Smooth muscle cell (in vitro differentiated cells): ENCODE results near the gene PLXNB3. TPM values are rescaled to one million over a fixed set of nuclear protein-coding genes. Genes with fewer than 3 reads are reported as not detected.

Experiments
- DNase-seq: peaks from one replicate; lab custom pipeline; 2025; ENCODE audit not compliant: unreplicated experiment; lab: John Stamatoyannopoulos, UW
- H2AFZ ChIP-seq: fragments of 200-600 bp; sonication (generic); 2 replicates; pipeline ENCODE4 v1.6.0; 2016; ENCODE audit warnings: antibody characterized with exemption, low read depth, mild to moderate bottlenecking
- H3F3A ChIP-seq: fragments of 200-600 bp; sonication (generic); 2 replicates; pipeline ENCODE4 v1.6.0; 2017; ENCODE audit warnings: antibody characterized with exemption, low read depth
- H3K27ac ChIP-seq: fragments of 200-600 bp; sonication (generic); 2 replicates; pipeline ENCODE4 v1.5.1; 2016; ENCODE audit warnings: low read depth, mild to moderate bottlenecking
- H3K27me3 ChIP-seq: fragments of 200-600 bp; sonication (generic); 2 replicates; pipeline ENCODE4 v1.6.1; 2016; ENCODE audit warnings: low read depth, mild to moderate bottlenecking
- H3K36me3 ChIP-seq: fragments of 200-600 bp; sonication (generic); 2 replicates; pipeline ENCODE4 v1.5.1; 2016; ENCODE audit warnings: low read depth
- H3K4me1 ChIP-seq: fragments of 200-600 bp; sonication (generic); 2 replicates; pipeline ENCODE4 v1.5.1; 2016; ENCODE audit warnings: low read depth
- H3K4me2 ChIP-seq: fragments of 200-600 bp; sonication (generic); 2 replicates; pipeline ENCODE4 v1.6.0; 2016; ENCODE audit warnings: mild to moderate bottlenecking
- H3K4me3 ChIP-seq: fragments of 200-600 bp; sonication (generic); 2 replicates; pipeline ENCODE4 v1.5.1; 2016; ENCODE audit warnings: mild to moderate bottlenecking
- H3K79me2 ChIP-seq: fragments of 200-600 bp; sonication (generic); 2 replicates; pipeline ENCODE4 v1.6.0; 2016; ENCODE audit warnings: low read depth, mild to moderate bottlenecking
- H3K9ac ChIP-seq: fragments of 200-600 bp; sonication (generic); 2 replicates; pipeline ENCODE4 v1.6.0; 2016; ENCODE audit warnings: low read depth
- H3K9me3 ChIP-seq: fragments of 200-600 bp; sonication (generic); replicated peaks from 2 replicates; pipeline ENCODE4 v1.5.1; 2016; ENCODE audit warnings: low read depth
- H4K20me1 ChIP-seq: fragments of 200-600 bp; sonication (generic); 2 replicates; pipeline ENCODE4 v1.6.0; 2016; ENCODE audit warnings: low read depth
- CTCF ChIP-seq: fragments of 200-600 bp; sonication (generic); IDR thresholded peaks from 2 replicates; pipeline ENCODE4 v1.5.1; 2017; ENCODE audit warnings: borderline replicate concordance, mild to moderate bottlenecking, antibody characterized with exemption; ENCODE audit not compliant: insufficient read depth, poor library complexity, severe bottlenecking
- WGBS: methylation state at CpG from one replicate; pipeline ENCODE4 v1.1.7; 2016; ENCODE audit warnings: low lambda C conversion rate; 5-methylcytosine and 5-hydroxymethylcytosine counted together
- polyA plus RNA-seq: library from polyadenylated mRNA; unstranded; fragments of >200 nt; fragmentation: Nextera tagmentation; extraction: Ambion mirVana; gene quantifications from 2 replicates; pipeline ENCODE4 v1.2.1, GENCODE V29; 2016
- total RNA-seq: library from RNA; depleted of rRNA; stranded (reverse); fragments of >200 nt; gene quantifications from 2 replicates; pipeline ENCODE4 v1.2.3, GENCODE V29; 2014

Gene PLXNB3
- total and polyA plus RNA-seq, 2 experiments from 2014 or later, result 0.58 to 3.9 TPM

GRCh38 chrX:153782313-153782712 lies 18.3 kb downstream of the PLXNB3 start:
- H3K9me3 ChIP-seq, result no peaks in the 10 kb centered on the region
- TF ChIP-seq CTCF, result no peak
- H3K9ac ChIP-seq, result no peak overlapping the region
- H3K4me3 ChIP-seq, result no peak overlapping the region
- no peaks in the 10 kb centered on the region for H3K27me3 ChIP-seq
- 86% methylated on average over 11 of the region's 11 CpGs for WGBS
- H4K20me1 ChIP-seq, result no peaks in the 10 kb centered on the region
- no peak for DNase-seq
- no peak overlapping the region for H3K4me2 ChIP-seq
- no peaks in the 10 kb centered on the region for H3K36me3 ChIP-seq
- H3F3A ChIP-seq, result no peaks in the 10 kb centered on the region
- no peak overlapping the region for H2AFZ ChIP-seq
- H3K27ac ChIP-seq, result no peak overlapping the region
- H3K4me1 ChIP-seq, result no peaks in the 10 kb centered on the region
- no peaks in the 10 kb centered on the region for H3K79me2 ChIP-seq

- Histone ChIP-seq H3K9ac (no peak overlapping the region), H2AFZ (no peak overlapping the region), H3K4me2 (no peak overlapping the region), H3K36me3 (no peaks in the 10 kb centered on the region), H3K79me2 (no peaks in the 10 kb centered on the region), H3K4me1 (no peaks in the 10 kb centered on the region), H3K9me3 (no peaks in the 10 kb centered on the region), H3K4me3 (no peak overlapping the region), H3K27ac (no peak overlapping the region), H4K20me1 (no peaks in the 10 kb centered on the region), H3K27me3 (no peaks in the 10 kb centered on the region), H3F3A (no peaks in the 10 kb centered on the region)
- no peak for TF ChIP-seq CTCF
- no peak for DNase-seq
- 90% methylated on average over 12 of the region's 14 CpGs for WGBS
Measured at GRCh38 chrX:153782871-153783270, 18.8 kb downstream of the PLXNB3 start.

DNA sequence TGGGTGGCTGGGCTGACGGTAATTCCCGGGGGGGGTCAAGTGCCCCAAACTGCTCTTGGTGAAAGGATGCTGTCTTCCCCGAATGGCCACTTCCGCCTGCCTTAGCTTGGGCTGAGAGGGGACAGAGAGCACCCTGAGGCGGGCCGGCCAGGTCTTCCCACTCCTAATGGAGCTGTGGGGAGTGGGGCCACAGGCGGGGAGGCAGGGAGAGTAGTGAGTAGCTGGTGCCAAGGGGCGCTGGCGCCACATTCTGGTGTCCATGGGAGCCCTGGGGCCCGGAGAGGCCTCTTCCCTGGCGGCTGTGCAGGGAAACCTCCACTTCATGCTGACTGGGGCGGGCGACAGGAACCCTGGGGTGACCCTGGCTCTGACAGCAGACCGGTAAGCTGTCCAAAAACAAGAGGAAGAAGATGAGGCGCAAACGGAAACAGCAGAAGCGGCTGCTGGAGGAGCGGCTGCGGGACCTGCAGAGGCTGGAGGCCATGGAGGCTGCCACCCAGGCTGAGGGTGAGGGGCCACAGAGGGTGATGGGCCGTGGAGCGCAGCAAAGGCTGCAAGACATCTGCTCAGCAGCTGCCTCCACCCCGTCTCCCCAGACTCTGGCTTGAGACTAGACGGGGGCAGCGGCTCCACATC lies 19.4 kb downstream of the PLXNB3 start:
- H3K4me2 ChIP-seq, result no peak overlapping the region
- H3K27me3 ChIP-seq, result no peaks in the 10 kb centered on the region
- no peak overlapping the region for H3K9ac ChIP-seq
- no peak for DNase-seq
- TF ChIP-seq CTCF, result no peak
- H3K4me1 ChIP-seq, result no peaks in the 10 kb centered on the region
- no peaks in the 10 kb centered on the region for H3F3A ChIP-seq
- no peaks in the 10 kb centered on the region for H4K20me1 ChIP-seq
- H3K79me2 ChIP-seq, result no peaks in the 10 kb centered on the region
- no peaks in the 10 kb centered on the region for H3K36me3 ChIP-seq
- no peaks in the 10 kb centered on the region for H3K9me3 ChIP-seq
- WGBS, result 90% methylated on average over 23 of the region's 24 CpGs
- H3K4me3 ChIP-seq, result no peak overlapping the region
- no peak overlapping the region for H2AFZ ChIP-seq
- no peak overlapping the region for H3K27ac ChIP-seq

DNA sequence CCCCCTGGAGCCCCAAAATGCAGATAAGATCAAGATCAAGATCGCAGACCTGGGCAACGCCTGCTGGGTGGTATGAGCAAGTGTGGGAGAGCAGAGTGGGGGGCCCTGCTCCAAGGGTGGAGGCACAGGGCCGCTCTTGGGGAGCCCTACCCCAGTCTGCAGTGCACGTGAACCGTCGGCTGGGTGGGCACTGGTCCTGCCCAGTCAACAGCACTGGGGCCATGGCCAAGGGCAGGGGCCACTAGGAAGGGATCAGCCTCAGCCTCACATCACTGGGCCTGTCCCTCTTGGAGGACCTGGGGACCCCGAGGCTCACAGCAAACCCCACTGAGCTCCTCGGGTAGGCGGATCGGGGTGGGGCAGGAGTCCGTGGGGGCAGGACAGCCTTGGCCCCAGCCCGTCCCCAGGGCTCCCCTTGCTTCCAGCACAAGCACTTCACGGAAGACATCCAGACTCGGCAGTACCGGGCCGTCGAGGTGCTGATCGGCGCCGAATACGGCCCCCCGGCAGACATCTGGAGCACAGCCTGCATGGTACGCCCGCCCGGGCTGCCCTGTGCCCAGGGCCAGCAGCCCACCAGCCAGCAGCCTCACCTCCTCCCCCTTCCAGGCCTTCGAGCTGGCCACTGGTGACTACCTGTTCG lies 20.4 kb downstream of the PLXNB3 start:
- Histone ChIP-seq H3K4me3 (no peak overlapping the region), H4K20me1 (no peaks in the 10 kb centered on the region), H3K9ac (no peak overlapping the region), H3K79me2 (no peaks in the 10 kb centered on the region), H3K27ac (no peak overlapping the region), H3K27me3 (no peaks in the 10 kb centered on the region), H3F3A (no peaks in the 10 kb centered on the region), H2AFZ (no peak overlapping the region), H3K36me3 (no peaks in the 10 kb centered on the region), H3K4me1 (no peaks in the 10 kb centered on the region), H3K4me2 (no peak overlapping the region), H3K9me3 (no peaks in the 10 kb centered on the region)
- WGBS, result 96% methylated on average over 16 of the region's 27 CpGs
- no peak for DNase-seq
- no peak for TF ChIP-seq CTCF
